ENCODE measurements around the gene CEP350.
A peak's percentile ranks its signal among the peaks of the same experiment; 100 is the strongest.

Gene CEP350

GRCh38 chr1:179941454-179941853 lies 13.2 kb upstream of the CEP350 start:
- no peak for TF ChIP-seq CTCF (conservative IDR thresholded peaks at IDR 0.05)
- H3K27ac ChIP-seq: no peak overlapping the region

GRCh38 chr1:179950651-179951050 lies 4.0 kb upstream of the CEP350 start:
- no peak for TF ChIP-seq CTCF (conservative IDR thresholded peaks at IDR 0.05)
- H3K27ac ChIP-seq: no peak overlapping the region

- no peak overlapping the region for H3K27ac ChIP-seq
- no peak for TF ChIP-seq CTCF (conservative IDR thresholded peaks at IDR 0.05)
Measured at GRCh38 chr1:179951383-179952144, 3.0 kb upstream of the CEP350 start.

- no peak for TF ChIP-seq CTCF (conservative IDR thresholded peaks at IDR 0.05)
- no peak overlapping the region for H3K27ac ChIP-seq
Measured at GRCh38 chr1:179952186-179952585, 2.4 kb upstream of the CEP350 start.

- peak; percentile 42 for TF ChIP-seq CTCF (conservative IDR thresholded peaks at IDR 0.05)
- H3K27ac ChIP-seq: peak overlapping the region; percentile 95
Measured at GRCh38 chr1:179953974-179954492, 577 bp upstream of the CEP350 start.

- peak overlapping the region; percentile 95 for H3K27ac ChIP-seq
- TF ChIP-seq CTCF (conservative IDR thresholded peaks at IDR 0.05): 0 out of 2 replicates have a peak, but pooled peaks have one; percentile 3
Measured at GRCh38 chr1:179955287-179955680, 674 bp downstream of the CEP350 start.

- H3K27ac ChIP-seq: peak overlapping the region; percentile 95
- no peak for TF ChIP-seq CTCF (conservative IDR thresholded peaks at IDR 0.05)
Measured at GRCh38 chr1:179955731-179956130, 1.1 kb downstream of the CEP350 start.
